Natural killer cell (primary cell): Measurements from ENCODE around the gene TNFSF11. TPM values are rescaled to one million over a fixed set of nuclear protein-coding genes. Genes with fewer than 3 reads are reported as not detected.

ENCODE experiments used
- ATAC-seq, 3 donors: fragments of 150-1000 bp in 2 of 3; fragments of 200-7000 bp in 1 of 3; cut with Tn5 transposase; 1 replicate in 1 of 3; 2 replicates in 2 of 3; pipeline ENCODE4 v1.10.0; 2021; ENCODE audit warnings: mild to moderate bottlenecking in 2 of 3, moderate library complexity in 2 of 3
- DNase-seq, 2 donors: peaks; one replicate each; pipeline versions ENCODE4 v3.0.0 to v3.0.0-alpha.2; 2013 to 2021; ENCODE audit warnings: mixed read lengths in 1 of 2
- H3K27ac ChIP-seq: one replicate; pipeline ENCODE4 v1.5.1; 2013; ENCODE audit warnings: mild to moderate bottlenecking, low read length
- H3K27me3 ChIP-seq: one replicate; pipeline ENCODE4 v1.6.1; 2013; ENCODE audit warnings: low read length; ENCODE audit not compliant: control insufficient read depth, insufficient read depth
- H3K36me3 ChIP-seq: one replicate; pipeline ENCODE4 v1.6.1; 2013; ENCODE audit warnings: low read length; ENCODE audit not compliant: control insufficient read depth, insufficient read depth
- H3K4me1 ChIP-seq: one replicate; pipeline ENCODE4 v1.6.1; 2013; ENCODE audit warnings: low read length; ENCODE audit not compliant: control insufficient read depth, insufficient read depth
- H3K4me3 ChIP-seq: one replicate; pipeline ENCODE4 v1.5.1; 2013; ENCODE audit warnings: low read length
- H3K9me3 ChIP-seq: one replicate; pipeline ENCODE4 v1.6.1; 2013; ENCODE audit warnings: low read length; ENCODE audit not compliant: control insufficient read depth, insufficient read depth
- H3K27ac Mint-ChIP-seq, 2 donors: one replicate each; pipeline ENCODE4 v1.8.0; 2022; ENCODE audit warnings: mild to moderate bottlenecking in 2 of 2, mixed read lengths in 2 of 2, moderate library complexity in 1 of 2
- H3K27me3 Mint-ChIP-seq, 2 donors: one replicate each; pipeline ENCODE4 v1.8.0; 2022; ENCODE audit warnings: low read depth in 2 of 2, mixed read lengths in 2 of 2
- H3K36me3 Mint-ChIP-seq: one replicate; pipeline ENCODE4 v1.8.0; 2022; ENCODE audit warnings: mixed read lengths
- H3K4me1 Mint-ChIP-seq, 2 donors: one replicate each; pipeline ENCODE4 v1.8.0; 2022; ENCODE audit warnings: mixed read lengths in 2 of 2
- H3K4me3 Mint-ChIP-seq: one replicate; pipeline ENCODE4 v1.8.0; 2022; ENCODE audit warnings: mild to moderate bottlenecking, moderate library complexity, mixed read lengths
- H3K9me3 Mint-ChIP-seq, 2 donors: one replicate each; pipeline ENCODE4 v1.8.0; 2022; ENCODE audit warnings: mixed read lengths in 2 of 2
- WGBS: methylation state at CpG from one replicate; pipeline ENCODE4 v1.1.7; 2013; ENCODE audit warnings: missing lambda C conversion rate; ENCODE audit not compliant: insufficient coverage; 5-methylcytosine and 5-hydroxymethylcytosine counted together
- intact Hi-C: fragments of 100-400 bp; cut with micrococcal nuclease; formaldehyde crosslinking; loops from one replicate; pipeline ENCODE4 v1.14.2; 2022
- total RNA-seq, 4 donors: library from RNA; stranded (reverse); fragments of 120-200 nt in 1 of 4; gene quantifications; one replicate each; pipeline versions ENCODE4 v1.2.3 to v1.2.4, GENCODE V29; 2013 to 2022
- TF ChIP-seq, protein P1 (sequence below): fragments of 200-600 bp; IDR thresholded peaks from one replicate; pipeline ENCODE4 v1.8.0; 2022; ENCODE audit warnings: antibody characterized with exemption

Gene TNFSF11
- total RNA-seq, 3 donors from 2014 or later (not counting 1 experiment from before 2014, with no cell fraction given), result 0.93 to 2.8 (median 1.0) TPM

- no peaks in the 10 kb centered on the region for H3K4me1 ChIP-seq
- H3K4me1 Mint-ChIP-seq, result no peaks in the 10 kb centered on the region
- intact Hi-C loops, result no loop called here
- WGBS, result 94% methylated on average over 1 of the region's 1 CpG
- peaks cover 11 to 23% of the 10 kb centered on the region in 2 donors for H3K27me3 Mint-ChIP-seq
- no peaks in the 10 kb centered on the region for H3K9me3 ChIP-seq
- no peak overlapping the region for H3K4me3 Mint-ChIP-seq
- H3K4me3 ChIP-seq, result no peak overlapping the region
- no peaks in the 10 kb centered on the region for H3K9me3 Mint-ChIP-seq
- H3K36me3 Mint-ChIP-seq, result no peaks in the 10 kb centered on the region
- ATAC-seq (no peak), DNase-seq (no peak)
- H3K27me3 ChIP-seq, result no peaks in the 10 kb centered on the region
- no peak overlapping the region for H3K27ac Mint-ChIP-seq
- TF ChIP-seq, protein P1, sequence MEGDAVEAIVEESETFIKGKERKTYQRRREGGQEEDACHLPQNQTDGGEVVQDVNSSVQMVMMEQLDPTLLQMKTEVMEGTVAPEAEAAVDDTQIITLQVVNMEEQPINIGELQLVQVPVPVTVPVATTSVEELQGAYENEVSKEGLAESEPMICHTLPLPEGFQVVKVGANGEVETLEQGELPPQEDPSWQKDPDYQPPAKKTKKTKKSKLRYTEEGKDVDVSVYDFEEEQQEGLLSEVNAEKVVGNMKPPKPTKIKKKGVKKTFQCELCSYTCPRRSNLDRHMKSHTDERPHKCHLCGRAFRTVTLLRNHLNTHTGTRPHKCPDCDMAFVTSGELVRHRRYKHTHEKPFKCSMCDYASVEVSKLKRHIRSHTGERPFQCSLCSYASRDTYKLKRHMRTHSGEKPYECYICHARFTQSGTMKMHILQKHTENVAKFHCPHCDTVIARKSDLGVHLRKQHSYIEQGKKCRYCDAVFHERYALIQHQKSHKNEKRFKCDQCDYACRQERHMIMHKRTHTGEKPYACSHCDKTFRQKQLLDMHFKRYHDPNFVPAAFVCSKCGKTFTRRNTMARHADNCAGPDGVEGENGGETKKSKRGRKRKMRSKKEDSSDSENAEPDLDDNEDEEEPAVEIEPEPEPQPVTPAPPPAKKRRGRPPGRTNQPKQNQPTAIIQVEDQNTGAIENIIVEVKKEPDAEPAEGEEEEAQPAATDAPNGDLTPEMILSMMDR, result no peak
- no peaks in the 10 kb centered on the region for H3K36me3 ChIP-seq
- no peak overlapping the region for H3K27ac ChIP-seq
These were observed 78.9 kb downstream of the TNFSF11 start for GRCh38 chr13:42652642-42653415.

DNA sequence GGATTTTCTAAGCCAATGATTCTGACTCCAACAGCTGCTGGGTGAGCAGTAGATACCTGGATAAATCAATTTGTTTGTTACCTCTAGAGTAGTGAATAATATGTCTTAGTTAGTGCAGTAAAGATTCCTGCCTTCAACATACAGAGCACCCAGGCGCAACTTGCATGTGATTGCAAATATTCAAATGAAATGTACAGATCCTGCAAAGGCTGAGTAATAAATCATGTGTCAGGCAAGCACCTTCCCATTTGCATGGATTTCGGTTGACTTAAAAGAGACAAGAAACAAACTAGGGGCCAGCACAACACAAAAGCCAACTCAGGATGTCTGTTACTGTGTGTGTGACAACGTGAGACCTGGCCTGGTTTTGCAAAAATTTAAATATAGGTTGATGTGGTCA, 79.7 kb downstream of the TNFSF11 start:
- H3K4me1 ChIP-seq, result no peaks in the 10 kb centered on the region
- ATAC-seq, result no peak
- no peaks in the 10 kb centered on the region for H3K36me3 Mint-ChIP-seq
- intact Hi-C loops, result no loop called here
- no peaks in the 10 kb centered on the region for H3K36me3 ChIP-seq
- no peak overlapping the region for H3K27ac ChIP-seq
- DNase-seq, result no peak
- H3K27me3 Mint-ChIP-seq, result peaks cover 16 to 31% of the 10 kb centered on the region in 2 donors
- H3K4me1 Mint-ChIP-seq, result no peaks in the 10 kb centered on the region
- no peak overlapping the region for H3K4me3 ChIP-seq
- no peak overlapping the region for H3K27ac Mint-ChIP-seq
- TF ChIP-seq, protein P1, result no peak
- no peaks in the 10 kb centered on the region for H3K27me3 ChIP-seq
- H3K4me3 Mint-ChIP-seq, result no peak overlapping the region
- no peaks in the 10 kb centered on the region for H3K9me3 Mint-ChIP-seq
- WGBS, result 30% methylated on average over 3 of the region's 3 CpGs
- no peaks in the 10 kb centered on the region for H3K9me3 ChIP-seq

- no peak overlapping the region for H3K4me3 ChIP-seq
- no peak overlapping the region for H3K4me3 Mint-ChIP-seq
- no peaks in the 10 kb centered on the region for H3K4me1 ChIP-seq
- no peak for ATAC-seq
- H3K4me1 Mint-ChIP-seq, result no peaks in the 10 kb centered on the region
- no peak for DNase-seq
- H3K36me3 ChIP-seq, result no peaks in the 10 kb centered on the region
- no peaks in the 10 kb centered on the region for H3K36me3 Mint-ChIP-seq
- no peaks in the 10 kb centered on the region for H3K9me3 Mint-ChIP-seq
- peaks cover 17 to 36% of the 10 kb centered on the region in 2 donors for H3K27me3 Mint-ChIP-seq
- no peaks in the 10 kb centered on the region for H3K27me3 ChIP-seq
- intact Hi-C loops, result no loop called here
- no peak overlapping the region for H3K27ac ChIP-seq
- no peaks in the 10 kb centered on the region for H3K9me3 ChIP-seq
- TF ChIP-seq, protein P1, result no peak
- H3K27ac Mint-ChIP-seq, result no peak overlapping the region
These were observed 80.3 kb downstream of the TNFSF11 start for GRCh38 chr13:42654212-42654611.

DNA sequence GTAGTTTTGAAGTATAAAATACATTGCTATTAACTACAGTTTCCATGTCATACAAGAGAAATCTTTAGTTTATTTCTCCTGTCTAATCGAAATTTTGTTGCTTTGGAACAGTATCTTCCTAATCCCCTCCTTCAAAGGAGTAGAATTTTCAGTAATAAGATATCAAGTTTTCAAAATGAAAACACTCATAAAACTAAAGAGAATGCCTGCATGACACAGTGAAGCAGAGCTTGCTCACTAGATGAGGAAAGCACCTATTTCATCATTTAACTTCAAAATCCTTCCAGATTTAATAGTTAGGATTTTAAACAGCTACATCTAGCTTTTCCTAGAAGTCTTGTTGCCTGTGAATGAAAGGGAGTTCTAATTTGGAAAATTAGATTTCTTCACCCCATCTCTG, 80.8 kb downstream of the TNFSF11 start:
- peaks cover 17 to 36% of the 10 kb centered on the region in 2 donors for H3K27me3 Mint-ChIP-seq
- TF ChIP-seq, protein P1, result no peak

More for the DNA sequence above, 80.8 kb downstream of the TNFSF11 start:
- no peak overlapping the region for H3K4me3 ChIP-seq
- WGBS, result no CpG with 5 or more reads among the region's 1 CpG
- DNase-seq (no peak), ATAC-seq (no peak)
- H3K27ac Mint-ChIP-seq, result no peak overlapping the region
- no peaks in the 10 kb centered on the region for H3K27me3 ChIP-seq
- H3K36me3 ChIP-seq, result no peaks in the 10 kb centered on the region
- H3K4me3 Mint-ChIP-seq, result no peak overlapping the region
- intact Hi-C loops, result no loop called here
- no peaks in the 10 kb centered on the region for H3K4me1 Mint-ChIP-seq
- H3K27ac ChIP-seq, result no peak overlapping the region
- no peaks in the 10 kb centered on the region for H3K9me3 Mint-ChIP-seq
- H3K9me3 ChIP-seq, result no peaks in the 10 kb centered on the region
- no peaks in the 10 kb centered on the region for H3K4me1 ChIP-seq
- no peaks in the 10 kb centered on the region for H3K36me3 Mint-ChIP-seq
